A673 (cell line): ENCODE data around the gene SLC25A21.

Source experiments
- EZH2 ChIP-seq: fragments of 200-600 bp; sonication (generic); IDR thresholded peaks from 2 replicates; pipeline ENCODE4 v1.6.1; 2017; ENCODE audit warnings: borderline replicate concordance, low read depth, mild to moderate bottlenecking, mixed read lengths, antibody characterized with exemption, low read length; ENCODE audit not compliant: poor library complexity, severe bottlenecking
- TF ChIP-seq, protein P1 (sequence below): fragments of 300-800, 200-600 bp; sonication (generic); conservative IDR thresholded peaks from 2 replicates; pipeline ENCODE4 v1.5.1; 2017; ENCODE audit warnings: low read depth, mild to moderate bottlenecking, antibody characterized with exemption, low read length, moderate library complexity, mixed read lengths

DNA sequence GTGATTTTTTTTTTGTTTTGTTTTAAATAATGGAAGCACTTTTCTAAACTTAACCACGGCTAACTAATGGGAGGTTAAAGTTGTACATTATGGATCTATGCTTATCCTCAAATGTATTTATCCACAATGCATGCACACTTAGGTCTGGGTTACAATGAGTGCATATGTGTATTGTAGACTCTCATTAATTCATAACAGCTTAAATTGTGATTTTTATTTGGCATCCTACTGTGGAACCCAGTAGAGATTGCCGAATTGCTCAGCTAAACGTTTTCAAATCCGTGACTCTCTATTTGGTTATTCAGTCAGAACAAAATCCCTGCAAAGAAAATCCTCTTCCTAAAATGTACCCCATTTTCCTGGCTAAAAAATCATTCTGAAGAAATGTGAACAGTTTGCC, 244.0 kb downstream of the SLC25A21 start:
- TF ChIP-seq, protein P1, sequence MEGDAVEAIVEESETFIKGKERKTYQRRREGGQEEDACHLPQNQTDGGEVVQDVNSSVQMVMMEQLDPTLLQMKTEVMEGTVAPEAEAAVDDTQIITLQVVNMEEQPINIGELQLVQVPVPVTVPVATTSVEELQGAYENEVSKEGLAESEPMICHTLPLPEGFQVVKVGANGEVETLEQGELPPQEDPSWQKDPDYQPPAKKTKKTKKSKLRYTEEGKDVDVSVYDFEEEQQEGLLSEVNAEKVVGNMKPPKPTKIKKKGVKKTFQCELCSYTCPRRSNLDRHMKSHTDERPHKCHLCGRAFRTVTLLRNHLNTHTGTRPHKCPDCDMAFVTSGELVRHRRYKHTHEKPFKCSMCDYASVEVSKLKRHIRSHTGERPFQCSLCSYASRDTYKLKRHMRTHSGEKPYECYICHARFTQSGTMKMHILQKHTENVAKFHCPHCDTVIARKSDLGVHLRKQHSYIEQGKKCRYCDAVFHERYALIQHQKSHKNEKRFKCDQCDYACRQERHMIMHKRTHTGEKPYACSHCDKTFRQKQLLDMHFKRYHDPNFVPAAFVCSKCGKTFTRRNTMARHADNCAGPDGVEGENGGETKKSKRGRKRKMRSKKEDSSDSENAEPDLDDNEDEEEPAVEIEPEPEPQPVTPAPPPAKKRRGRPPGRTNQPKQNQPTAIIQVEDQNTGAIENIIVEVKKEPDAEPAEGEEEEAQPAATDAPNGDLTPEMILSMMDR = no peak
- no peak for TF ChIP-seq EZH2
